WI38 (cell line): ENCODE results near the gene EFR3B.

Experiments
- H3K4me3 ChIP-seq: 2 replicates; pipeline ENCODE4 v1.5.1; 2011; ENCODE audit warnings: low read depth, mild to moderate bottlenecking, control low read depth, low read length
- TF ChIP-seq, protein P1 (sequence below): IDR thresholded peaks from 2 replicates; pipeline ENCODE4 v1.5.1; 2012; ENCODE audit warnings: low read depth, mild to moderate bottlenecking, control low read depth, low read length

EFR3B gene

DNA sequence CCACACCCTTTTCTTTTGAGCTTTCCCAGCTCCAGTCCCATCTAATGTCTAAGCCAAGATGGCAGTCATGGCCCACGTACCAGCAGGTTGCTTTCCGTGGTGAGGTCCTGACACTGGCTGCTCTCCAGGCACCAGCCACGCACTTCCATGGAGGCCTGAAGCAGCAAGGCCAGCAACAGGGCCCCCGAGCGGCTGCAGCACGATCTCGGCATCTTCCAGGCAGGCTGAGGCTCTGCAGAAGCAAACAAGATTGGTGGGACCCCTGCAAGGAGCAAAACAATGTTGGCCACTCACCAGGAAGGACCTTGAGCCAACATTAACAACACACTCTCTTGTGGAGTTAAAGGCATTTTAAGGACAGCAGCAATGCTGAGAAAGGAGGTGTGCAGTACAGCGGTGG is 122.7 kb downstream of the EFR3B start:
- TF ChIP-seq, protein P1, sequence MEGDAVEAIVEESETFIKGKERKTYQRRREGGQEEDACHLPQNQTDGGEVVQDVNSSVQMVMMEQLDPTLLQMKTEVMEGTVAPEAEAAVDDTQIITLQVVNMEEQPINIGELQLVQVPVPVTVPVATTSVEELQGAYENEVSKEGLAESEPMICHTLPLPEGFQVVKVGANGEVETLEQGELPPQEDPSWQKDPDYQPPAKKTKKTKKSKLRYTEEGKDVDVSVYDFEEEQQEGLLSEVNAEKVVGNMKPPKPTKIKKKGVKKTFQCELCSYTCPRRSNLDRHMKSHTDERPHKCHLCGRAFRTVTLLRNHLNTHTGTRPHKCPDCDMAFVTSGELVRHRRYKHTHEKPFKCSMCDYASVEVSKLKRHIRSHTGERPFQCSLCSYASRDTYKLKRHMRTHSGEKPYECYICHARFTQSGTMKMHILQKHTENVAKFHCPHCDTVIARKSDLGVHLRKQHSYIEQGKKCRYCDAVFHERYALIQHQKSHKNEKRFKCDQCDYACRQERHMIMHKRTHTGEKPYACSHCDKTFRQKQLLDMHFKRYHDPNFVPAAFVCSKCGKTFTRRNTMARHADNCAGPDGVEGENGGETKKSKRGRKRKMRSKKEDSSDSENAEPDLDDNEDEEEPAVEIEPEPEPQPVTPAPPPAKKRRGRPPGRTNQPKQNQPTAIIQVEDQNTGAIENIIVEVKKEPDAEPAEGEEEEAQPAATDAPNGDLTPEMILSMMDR = no peak

DNA sequence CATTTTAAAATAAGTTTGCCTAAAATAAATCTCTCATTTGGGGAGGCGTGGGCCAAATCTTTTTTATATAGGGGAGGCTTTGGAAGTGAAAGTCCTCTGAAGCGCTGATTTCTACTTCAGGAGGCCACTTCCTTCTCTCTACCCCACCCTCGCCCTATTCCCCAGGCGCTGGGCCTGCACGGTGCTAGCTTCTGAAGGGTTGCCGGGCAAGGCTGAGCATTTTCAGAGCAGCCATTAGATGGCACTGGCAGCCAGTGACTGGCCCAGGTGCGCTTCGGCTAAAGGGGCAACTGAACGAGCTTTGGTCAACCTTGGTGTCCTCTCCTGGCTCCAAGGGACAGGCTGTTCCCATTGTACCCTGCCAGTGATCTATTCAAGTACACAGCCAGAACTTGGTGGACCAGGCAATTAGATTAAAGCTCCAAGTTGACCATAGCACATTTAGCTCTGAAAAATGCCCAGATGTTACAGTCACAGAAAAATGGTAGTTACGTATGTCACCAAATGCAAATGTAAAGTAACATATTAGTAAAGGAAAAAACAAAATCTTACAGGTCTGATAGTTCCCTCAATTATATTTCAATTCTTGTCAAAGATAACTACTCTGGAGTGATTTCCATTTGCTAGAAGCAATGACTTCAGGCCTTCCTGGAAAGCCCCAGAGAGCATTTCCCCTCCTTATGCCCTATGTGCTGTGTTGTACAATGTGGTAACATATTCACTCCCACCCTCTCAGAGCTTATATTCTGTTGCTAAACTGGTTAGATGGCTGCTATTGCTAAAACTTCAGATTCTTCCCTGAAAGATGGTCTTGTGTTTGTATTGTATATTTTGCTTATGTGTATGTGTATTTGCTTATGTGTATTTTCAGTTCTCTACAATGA is 124.4 kb downstream of the EFR3B start:
- no peak overlapping the region for H3K4me3 ChIP-seq
- TF ChIP-seq, protein P1 = no peak

More for the DNA sequence above, 122.7 kb downstream of the EFR3B start:
- no peak overlapping the region for H3K4me3 ChIP-seq

DNA sequence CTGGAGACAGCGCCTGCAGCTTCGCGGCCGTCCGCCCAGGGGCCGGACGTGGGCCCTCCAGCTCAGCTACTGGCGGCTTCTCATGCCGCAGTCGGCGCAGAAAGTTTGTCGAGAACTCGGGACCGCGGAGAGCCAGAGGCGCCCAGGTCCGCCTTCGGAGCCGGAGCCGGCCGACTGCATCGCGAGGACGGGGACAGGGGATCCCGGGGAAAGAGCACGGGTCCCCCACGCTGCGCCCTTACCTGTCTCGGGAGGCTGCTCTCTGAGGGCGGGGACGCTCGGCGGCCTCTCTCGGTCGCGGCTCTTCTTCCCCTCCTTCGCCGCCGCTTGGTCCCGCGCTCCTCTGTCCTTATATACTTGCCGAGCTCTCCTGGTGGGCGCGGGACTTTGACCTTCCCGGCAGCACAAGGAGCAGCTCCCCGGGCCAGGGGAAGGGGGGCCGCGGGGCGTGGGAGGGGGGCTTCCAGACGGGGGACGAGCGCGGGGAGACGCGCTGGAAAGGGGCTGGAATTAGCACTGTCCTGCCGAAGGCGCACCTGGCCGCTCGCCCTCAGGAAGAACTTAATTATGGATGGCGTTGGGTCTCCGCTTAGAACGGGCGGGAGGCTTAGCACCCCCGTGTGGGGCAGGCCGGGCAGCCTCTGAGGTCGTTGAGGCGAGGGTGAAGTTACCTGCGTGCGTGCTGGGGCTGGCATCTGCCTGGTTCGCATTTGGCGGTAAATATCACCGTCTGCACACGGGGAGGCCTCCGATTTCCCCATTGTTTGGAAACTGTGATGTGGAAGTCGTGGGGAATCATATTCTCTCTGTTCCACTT is 126.6 kb downstream of the EFR3B start, which contains the start of gene POMC:
Gene POMC (minus strand): TSS at position 325 of the 817 bp plus-strand sequence. CDS start 3,808 bp downstream, outside the sequence.
- TF ChIP-seq, protein P1 = no peak
- no peak within 1 kb of the TSS; the same call in 1 of the 2 replicates for H3K4me3 ChIP-seq

DNA sequence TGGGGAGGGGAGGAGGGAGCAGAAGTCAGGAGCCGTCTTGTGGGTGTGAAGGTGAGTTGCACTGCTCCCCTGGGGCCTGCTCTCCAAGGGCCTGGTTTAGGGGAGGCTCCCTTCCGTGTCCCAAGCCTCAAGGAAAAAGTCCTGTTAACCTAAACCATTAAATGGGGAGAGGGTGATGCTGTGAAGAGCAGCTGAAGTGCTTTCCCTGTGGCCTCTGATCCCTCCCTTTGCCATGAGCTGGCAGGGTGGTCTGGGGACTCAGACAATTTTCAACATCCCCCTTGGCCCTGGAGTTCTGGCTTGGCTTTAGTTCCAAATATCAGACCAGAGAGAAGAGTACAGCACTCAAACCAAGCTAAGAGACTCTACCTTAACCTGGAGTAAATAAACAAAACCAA is 127.2 kb downstream of the EFR3B start:
- H3K4me3 ChIP-seq = no peak overlapping the region
- TF ChIP-seq, protein P1 = no peak

DNA sequence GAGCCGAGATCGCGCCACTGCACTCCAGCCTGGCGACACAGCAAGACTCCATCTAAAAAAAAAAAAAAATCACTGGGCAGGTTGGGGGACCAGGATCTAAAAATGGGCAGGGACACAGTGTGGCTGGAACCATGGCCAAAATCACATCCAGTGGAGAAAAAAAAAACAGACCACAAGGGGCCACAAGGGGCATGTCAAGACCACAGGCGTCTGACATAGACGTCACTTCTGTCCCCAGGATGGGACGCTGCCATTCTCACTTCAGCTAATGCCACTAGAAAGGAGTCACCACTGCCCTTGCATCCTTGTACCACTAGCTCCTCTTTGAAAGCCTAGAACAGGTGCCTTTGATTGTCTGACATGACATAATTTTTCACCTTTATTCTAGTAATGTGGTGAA is 129.0 kb downstream of the EFR3B start:
- H3K4me3 ChIP-seq = no peak overlapping the region
- TF ChIP-seq, protein P1 = no peak

DNA sequence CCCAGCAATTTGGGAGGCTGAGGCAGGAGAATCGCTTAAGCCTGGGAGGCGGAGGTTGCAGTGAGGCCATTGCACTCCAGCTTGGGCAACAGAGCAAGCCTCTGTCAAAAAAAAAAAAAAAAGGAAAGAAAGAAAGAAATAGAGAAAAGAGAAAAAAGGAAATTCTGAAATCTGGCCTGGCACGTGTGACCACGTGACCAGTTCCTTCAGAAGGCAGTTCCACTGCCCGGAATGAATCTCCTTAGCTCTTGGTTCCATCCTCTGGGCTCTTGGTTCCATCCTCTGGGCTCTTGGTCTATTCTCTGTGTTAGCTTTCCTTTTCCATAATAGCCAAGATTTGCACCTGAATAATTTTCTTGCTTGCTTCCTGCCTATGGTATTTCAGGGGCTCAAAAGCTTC is 131.8 kb downstream of the EFR3B start:
- H3K4me3 ChIP-seq = no peak overlapping the region
- TF ChIP-seq, protein P1 = no peak
